OCI-LY7 (cell line): ENCODE results near the gene PLXNB1. TPM values are rescaled to one million over a fixed set of nuclear protein-coding genes. Genes with fewer than 3 reads are reported as not detected.

ENCODE experiments used
- BruUV-seq: library from RNA; stranded (reverse); fragments of 400-500 nt; replicated peaks from 2 replicates; lab custom pipeline; 2021; lab: Mats Ljungman, UMichigan
- CTCF ChIA-PET: fragments of 300-600 bp; sonication (Branson Sonifier 250); formaldehyde crosslinking; loops from one replicate; lab custom pipeline; 2022; ENCODE audit warnings: antibody characterized with exemption; ENCODE audit not compliant: unreplicated experiment; lab: Charles Lee
- POLR2A ChIA-PET: fragments of 300-600 bp; sonication (Branson Sonifier 250); formaldehyde crosslinking; loops from one replicate; lab custom pipeline; 2022; ENCODE audit warnings: antibody characterized with exemption; lab: Charles Lee
- DNase-seq: peaks from one replicate; pipeline ENCODE4 v3.0.0-alpha.2; 2015; ENCODE audit warnings: low spot score
- H2AFZ ChIP-seq: fragments of 200-600 bp; sonication (generic), shearing (Covaris generic); 2 replicates; pipeline ENCODE4 v1.6.1; 2014; ENCODE audit warnings: mild to moderate bottlenecking, antibody characterized with exemption, low read length, moderate library complexity
- H3K27ac ChIP-seq: fragments of 200-600 bp; sonication (generic); 2 replicates; pipeline ENCODE4 v1.5.1; 2014; ENCODE audit warnings: mixed run types, low read depth, mild to moderate bottlenecking, moderate library complexity, low read length, inconsistent platforms; ENCODE audit not compliant: poor library complexity, severe bottlenecking
- H3K36me3 ChIP-seq: fragments of 200-600 bp; sonication (generic); 2 replicates; pipeline ENCODE4 v1.6.1; 2014; ENCODE audit warnings: mild to moderate bottlenecking, antibody characterized with exemption, low read length, moderate library complexity, mixed read lengths; ENCODE audit not compliant: insufficient read depth
- H3K4me1 ChIP-seq: fragments of 200-600 bp; sonication (generic); 2 replicates; pipeline ENCODE4 v1.5.1; 2014; ENCODE audit warnings: mild to moderate bottlenecking, low read length; ENCODE audit not compliant: insufficient read depth, poor library complexity, severe bottlenecking
- H3K4me2 ChIP-seq: fragments of 200-600 bp; sonication (generic); 2 replicates; pipeline ENCODE4 v1.6.1; 2014; ENCODE audit warnings: mild to moderate bottlenecking, low read length
- H3K4me3 ChIP-seq: fragments of 200-600 bp; sonication (generic); 2 replicates; pipeline ENCODE4 v1.5.1; 2014; ENCODE audit warnings: mild to moderate bottlenecking, low read depth, low read length; ENCODE audit not compliant: poor library complexity, severe bottlenecking
- H3K79me2 ChIP-seq: fragments of 200-600 bp; sonication (generic); 2 replicates; pipeline ENCODE4 v1.6.1; 2016; ENCODE audit warnings: low read depth, mild to moderate bottlenecking, low read length, moderate library complexity, mixed read lengths; ENCODE audit not compliant: insufficient read depth
- H3K9me2 ChIP-seq: fragments of 200-600 bp; sonication (generic); 2 replicates; pipeline ENCODE4 v1.6.1; 2016; ENCODE audit warnings: mild to moderate bottlenecking, low read length, mixed read lengths; ENCODE audit not compliant: insufficient read depth
- H3K9me3 ChIP-seq: fragments of 200-600 bp; sonication (generic); 2 replicates; pipeline ENCODE4 v1.6.1; 2014; ENCODE audit warnings: mild to moderate bottlenecking, mixed run types, low read length, mixed read lengths
- H4K20me1 ChIP-seq: fragments of 200-600 bp; sonication (generic); 2 replicates; pipeline ENCODE4 v1.6.1; 2014; ENCODE audit warnings: mild to moderate bottlenecking, antibody characterized with exemption, low read length, moderate library complexity, mixed read lengths; ENCODE audit not compliant: insufficient read depth
- EZH2phosphoT487 ChIP-seq: fragments of 200-600 bp; sonication (generic); IDR thresholded peaks from 2 replicates; pipeline ENCODE4 v1.6.1; 2018; ENCODE audit warnings: low read depth, borderline replicate concordance, mild to moderate bottlenecking, mixed run types, antibody characterized with exemption, low read length, moderate library complexity, mixed read lengths
- intact Hi-C: fragments of 100-400 bp; cut with micrococcal nuclease; formaldehyde crosslinking; loops from one replicate; pipeline ENCODE4 v1.10.0; 2022; ENCODE audit not compliant: unreplicated experiment
- total RNA-seq, 2 experiments: library from RNA; depleted of rRNA in 1 of 2; stranded (reverse); fragments of >200 nt in 1 of 2; shearing (Covaris generic) in 1 of 2; gene quantifications; 2 replicates each; pipeline ENCODE4 v1.2.3, GENCODE V29; 2014 to 2022
- TF ChIP-seq, protein P1 (sequence below): fragments of 200-600 bp; sonication (generic); conservative IDR thresholded peaks from 2 replicates; pipeline ENCODE4 v1.5.1; 2014; ENCODE audit warnings: mild to moderate bottlenecking, antibody characterized with exemption, low read length, moderate library complexity, mixed read lengths

The PLXNB1 gene
- total RNA-seq, 2 experiments from 2014 or later = 4.4 to 6.4 TPM

DNA sequence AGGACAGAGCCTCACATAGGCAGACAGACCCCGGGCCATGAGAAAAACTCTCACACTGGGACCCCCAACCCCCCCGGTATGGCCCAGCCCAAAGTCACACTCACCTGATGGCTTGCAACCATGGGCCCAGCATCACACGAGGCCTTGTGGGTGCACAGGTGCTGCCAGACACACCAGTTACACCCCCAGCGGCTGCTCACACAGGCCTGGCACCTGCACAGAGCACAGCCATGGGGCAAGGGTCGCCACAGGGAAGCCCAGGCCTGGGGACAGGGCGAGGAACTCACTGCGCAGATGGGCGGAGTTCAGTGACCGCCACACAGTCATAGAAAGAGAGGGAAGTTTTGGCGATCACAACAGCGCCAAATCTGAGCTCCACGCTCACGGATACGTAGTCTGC is 9.3 kb downstream of the PLXNB1 start:
- no peaks in the 10 kb centered on the region for H3K36me3 ChIP-seq
- TF ChIP-seq, protein P1, sequence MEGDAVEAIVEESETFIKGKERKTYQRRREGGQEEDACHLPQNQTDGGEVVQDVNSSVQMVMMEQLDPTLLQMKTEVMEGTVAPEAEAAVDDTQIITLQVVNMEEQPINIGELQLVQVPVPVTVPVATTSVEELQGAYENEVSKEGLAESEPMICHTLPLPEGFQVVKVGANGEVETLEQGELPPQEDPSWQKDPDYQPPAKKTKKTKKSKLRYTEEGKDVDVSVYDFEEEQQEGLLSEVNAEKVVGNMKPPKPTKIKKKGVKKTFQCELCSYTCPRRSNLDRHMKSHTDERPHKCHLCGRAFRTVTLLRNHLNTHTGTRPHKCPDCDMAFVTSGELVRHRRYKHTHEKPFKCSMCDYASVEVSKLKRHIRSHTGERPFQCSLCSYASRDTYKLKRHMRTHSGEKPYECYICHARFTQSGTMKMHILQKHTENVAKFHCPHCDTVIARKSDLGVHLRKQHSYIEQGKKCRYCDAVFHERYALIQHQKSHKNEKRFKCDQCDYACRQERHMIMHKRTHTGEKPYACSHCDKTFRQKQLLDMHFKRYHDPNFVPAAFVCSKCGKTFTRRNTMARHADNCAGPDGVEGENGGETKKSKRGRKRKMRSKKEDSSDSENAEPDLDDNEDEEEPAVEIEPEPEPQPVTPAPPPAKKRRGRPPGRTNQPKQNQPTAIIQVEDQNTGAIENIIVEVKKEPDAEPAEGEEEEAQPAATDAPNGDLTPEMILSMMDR = no peak
- no peak for TF ChIP-seq EZH2phosphoT487
- no peaks in the 10 kb centered on the region for H3K4me1 ChIP-seq
- no peaks in the 10 kb centered on the region for H3K9me3 ChIP-seq
- POLR2A ChIA-PET = no interaction called here
- no peaks in the 10 kb centered on the region for H3K9me2 ChIP-seq
- H3K27ac ChIP-seq = no peak overlapping the region
- H3K4me3 ChIP-seq = no peak overlapping the region
- H4K20me1 ChIP-seq = no peaks in the 10 kb centered on the region
- CTCF ChIA-PET = no interaction called here
- no peak overlapping the region for H2AFZ ChIP-seq
- no TSS peak for BruUV-seq
- intact Hi-C loops = loop anchor here (5.0 kb wide), 1 partner anchor 143 kb away; no protein-coding TSS in a partner anchor
- H3K79me2 ChIP-seq = no peaks in the 10 kb centered on the region
- H3K4me2 ChIP-seq = no peak overlapping the region
- DNase-seq = no peak

- no peak for TF ChIP-seq EZH2phosphoT487
- TF ChIP-seq, protein P1 = no peak
- no peak for DNase-seq
- Histone ChIP-seq H3K4me1 (no peaks in the 10 kb centered on the region), H3K4me2 (no peak overlapping the region), H3K27ac (no peak overlapping the region), H3K36me3 (no peaks in the 10 kb centered on the region), H4K20me1 (no peaks in the 10 kb centered on the region), H3K9me2 (no peaks in the 10 kb centered on the region), H3K4me3 (no peak overlapping the region), H3K79me2 (no peaks in the 10 kb centered on the region), H3K9me3 (no peaks in the 10 kb centered on the region), H2AFZ (no peak overlapping the region)
- POLR2A ChIA-PET = interaction anchor here (0.6 kb wide), 1 partner anchor 640 kb away, joined by 3 read pairs; no protein-coding TSS in a partner anchor
- intact Hi-C loops = no loop called here
- no TSS peak for BruUV-seq
- CTCF ChIA-PET = no interaction called here
Measured at GRCh38 chr3:48419597-48419996, 10.3 kb downstream of the PLXNB1 start.

- no peaks in the 10 kb centered on the region for H3K9me3 ChIP-seq
- BruUV-seq = no TSS peak
- H3K4me2 ChIP-seq = no peak overlapping the region
- POLR2A ChIA-PET = interaction anchor here (0.6 to 0.9 kb wide), 3 partner anchors 12 to 640 kb away, joined by 3 read pairs; no protein-coding TSS in a partner anchor
- H3K27ac ChIP-seq = no peak overlapping the region
- no peaks in the 10 kb centered on the region for H3K36me3 ChIP-seq
- no peak for TF ChIP-seq EZH2phosphoT487
- TF ChIP-seq, protein P1 = no peak
- no peaks in the 10 kb centered on the region for H3K9me2 ChIP-seq
- no peak for DNase-seq
- intact Hi-C loops = no loop called here
- H3K4me1 ChIP-seq = no peaks in the 10 kb centered on the region
- no peak overlapping the region for H2AFZ ChIP-seq
- no peaks in the 10 kb centered on the region for H3K79me2 ChIP-seq
- CTCF ChIA-PET = no interaction called here
- no peaks in the 10 kb centered on the region for H4K20me1 ChIP-seq
- no peak overlapping the region for H3K4me3 ChIP-seq
Measured at GRCh38 chr3:48419149-48419548, 10.7 kb downstream of the PLXNB1 start.
